ENCODE measurements around the gene ZSWIM3. TPM values are rescaled to one million over a fixed set of nuclear protein-coding genes. Genes with fewer than 3 reads are reported as not detected.

The ZSWIM3 gene
- total and polyA plus RNA-seq, 4 donors = 1.5 to 4.5 (median 2.1) TPM

DNA sequence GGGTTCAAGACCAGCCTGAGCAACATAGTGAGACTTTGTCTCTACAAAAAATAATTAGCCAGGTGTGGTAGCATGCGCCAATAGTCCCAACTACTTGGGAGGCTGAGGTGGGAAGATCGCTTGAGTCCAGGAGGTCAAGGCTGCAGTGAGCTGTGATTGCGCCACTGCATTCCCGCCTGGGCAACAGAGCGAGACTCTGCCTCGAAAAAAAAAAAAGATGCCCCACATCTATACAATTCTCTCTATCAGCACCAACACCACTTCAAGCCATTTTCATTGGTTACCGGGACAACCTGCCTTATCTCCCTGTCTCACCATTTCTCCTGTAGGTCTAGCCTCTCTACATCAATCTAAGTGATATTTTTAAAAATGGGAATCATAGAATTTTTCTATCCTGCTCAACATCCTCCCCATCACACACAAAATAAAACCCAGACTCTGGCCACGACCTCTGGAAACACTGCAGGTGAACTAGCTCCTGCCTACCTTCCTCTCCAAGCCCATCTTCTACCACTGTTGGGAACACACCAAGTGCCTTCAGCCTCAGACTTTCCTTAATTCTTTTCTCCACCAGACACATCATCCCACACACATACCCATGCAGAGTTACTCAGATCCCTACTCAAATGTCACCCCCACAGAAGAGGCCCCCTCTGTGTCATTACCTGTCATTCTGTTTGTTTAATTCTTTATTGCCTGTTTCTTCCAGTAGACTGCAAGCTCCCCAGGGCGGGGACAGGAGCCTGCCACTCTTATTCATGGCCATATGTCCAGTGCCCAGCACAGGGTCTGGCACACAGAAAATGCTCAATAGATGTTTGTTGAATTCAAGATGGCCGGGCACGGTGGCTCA is 64.1 kb downstream of the ZSWIM3 start:
- H3K27ac ChIP-seq (ENCODE audit: low read depth in 1 of 2, low read length in 2 of 2) = no peak overlapping the region

DNA sequence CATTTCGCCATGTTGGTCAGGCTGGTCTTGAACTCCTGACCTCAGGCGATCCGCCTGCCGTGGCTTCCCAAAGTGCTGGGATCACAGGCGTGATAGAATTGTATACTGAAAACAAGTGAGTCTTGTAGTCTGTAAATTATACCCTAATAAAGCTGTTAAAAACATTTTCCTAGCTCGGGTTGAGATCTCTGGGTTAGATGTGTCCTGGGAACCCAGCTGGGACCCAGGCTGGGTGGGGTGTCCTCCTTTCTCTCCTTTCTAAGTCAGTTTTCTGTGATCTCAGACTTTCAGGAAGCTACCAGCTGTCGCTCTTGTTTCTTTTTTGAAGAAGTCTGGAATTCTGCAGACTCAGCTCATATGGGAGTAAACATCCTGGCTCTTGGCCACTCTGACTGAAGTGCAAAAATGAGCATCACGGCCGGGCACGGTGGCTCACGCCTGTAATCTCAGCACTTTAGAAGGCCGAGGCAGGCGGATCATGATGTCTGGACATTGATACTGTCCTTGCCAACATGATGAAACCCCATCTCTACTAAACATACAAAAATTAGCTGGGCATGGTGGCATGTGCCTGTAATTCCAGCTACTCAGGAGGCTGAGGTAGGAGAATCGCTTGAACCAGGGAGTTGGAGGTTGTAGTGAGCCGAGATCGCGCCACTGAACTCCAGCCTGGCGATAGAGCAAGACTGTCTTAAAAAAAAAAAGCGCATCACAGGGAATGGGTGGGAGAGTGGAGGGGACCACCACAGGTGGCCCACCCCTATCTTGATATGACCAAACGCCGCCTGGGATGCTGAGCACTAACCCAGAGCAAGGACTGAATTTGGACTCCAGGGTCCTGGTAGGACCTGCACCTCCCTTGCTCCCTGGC is 67.2 kb downstream of the ZSWIM3 start:
- Histone ChIP-seq H3K9me3 (ENCODE audit: control insufficient read depth, low read length) (no peaks in the 10 kb centered on the region), H3K27ac (ENCODE audit: low read depth in 1 of 2, low read length in 2 of 2) (no peak overlapping the region), H3K4me3 (ENCODE audit: low read length in 2 of 2) (no peak overlapping the region), H3K4me1 (ENCODE audit: control insufficient read depth in 1 of 2, insufficient read depth in 2 of 2, low read length in 2 of 2) (no peaks in the 10 kb centered on the region), H3K27me3 (ENCODE audit: control insufficient read depth in 1 of 2, insufficient read depth in 2 of 2, low read length in 1 of 2) (no peaks in the 10 kb centered on the region), H3K36me3 (ENCODE audit: control insufficient read depth in 1 of 2, insufficient read depth in 2 of 2, low read length in 1 of 2) (no peaks in the 10 kb centered on the region)
- peak; percentile 52 for ATAC-seq (ENCODE audit: low FRiP score)
- WGBS, 2 donors = 35 to 39% methylated on average over 21 of the region's 21 CpGs
- intact Hi-C loops (cut with DNase I) = no loop called here
- DNase-seq = peak in 1 of 2 donors; percentile 73

More for the DNA sequence above, 64.1 kb downstream of the ZSWIM3 start:
- Histone ChIP-seq H3K36me3 (ENCODE audit: control insufficient read depth in 1 of 2, insufficient read depth in 2 of 2, low read length in 1 of 2) (no peaks in the 10 kb centered on the region), H3K4me3 (ENCODE audit: low read length in 2 of 2) (no peak overlapping the region), H3K4me1 (ENCODE audit: control insufficient read depth in 1 of 2, insufficient read depth in 2 of 2, low read length in 2 of 2) (no peaks in the 10 kb centered on the region), H3K9me3 (ENCODE audit: control insufficient read depth, low read length) (no peaks in the 10 kb centered on the region), H3K27me3 (ENCODE audit: control insufficient read depth in 1 of 2, insufficient read depth in 2 of 2, low read length in 1 of 2) (no peaks in the 10 kb centered on the region)
- WGBS, 2 donors = 86 to 87% methylated on average over 11 of the region's 11 CpGs
- DNase-seq = no peak
- intact Hi-C loops (cut with DNase I) = no loop called here
- no peak for ATAC-seq (ENCODE audit: low FRiP score)

DNA sequence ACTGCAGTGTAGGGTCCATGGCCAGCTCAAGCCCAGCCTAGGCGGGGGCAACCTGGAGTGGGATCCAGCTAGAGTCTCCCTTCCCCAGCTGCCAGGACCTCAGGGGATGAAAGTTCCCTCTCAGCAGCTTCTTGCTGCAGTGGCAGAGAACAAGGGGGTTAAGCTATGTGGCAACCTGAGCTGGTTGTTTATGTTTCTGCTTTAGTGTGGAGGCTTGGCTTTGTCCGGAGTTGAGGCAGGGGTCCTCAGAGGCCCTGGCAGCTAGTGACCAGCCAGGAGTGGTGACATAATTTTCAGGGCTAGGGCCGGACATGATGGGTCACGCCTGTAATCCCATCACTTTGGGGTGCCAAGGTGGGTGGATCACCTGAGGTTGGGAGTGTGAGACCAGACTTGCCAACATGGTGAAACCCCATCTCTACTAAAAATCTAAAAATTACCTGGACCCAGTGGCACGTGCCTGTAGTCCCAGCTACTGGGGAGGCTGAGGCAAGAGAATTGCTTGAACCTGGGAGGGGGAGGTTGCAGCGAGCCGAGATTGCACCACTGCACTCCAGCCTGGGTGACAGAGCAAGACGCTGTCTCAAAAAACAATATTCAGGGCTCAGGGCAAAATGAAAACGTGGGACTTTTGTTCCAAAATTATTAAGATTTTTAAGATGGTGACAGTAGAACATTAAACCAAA is 68.5 kb downstream of the ZSWIM3 start:
- Histone ChIP-seq H3K36me3 (ENCODE audit: control insufficient read depth in 1 of 2, insufficient read depth in 2 of 2, low read length in 1 of 2) (no peaks in the 10 kb centered on the region), H3K4me3 (ENCODE audit: low read length in 2 of 2) (no peak overlapping the region), H3K4me1 (ENCODE audit: control insufficient read depth in 1 of 2, insufficient read depth in 2 of 2, low read length in 2 of 2) (no peaks in the 10 kb centered on the region), H3K27me3 (ENCODE audit: control insufficient read depth in 1 of 2, insufficient read depth in 2 of 2, low read length in 1 of 2) (no peaks in the 10 kb centered on the region), H3K27ac (ENCODE audit: low read depth in 1 of 2, low read length in 2 of 2) (no peak overlapping the region), H3K9me3 (ENCODE audit: control insufficient read depth, low read length) (no peaks in the 10 kb centered on the region)
- ATAC-seq (ENCODE audit: low FRiP score) (no peak), DNase-seq (no peak)
- intact Hi-C loops (cut with DNase I) = no loop called here
- 51% methylated on average over 9 of the region's 9 CpGs for WGBS, 2 donors

DNA sequence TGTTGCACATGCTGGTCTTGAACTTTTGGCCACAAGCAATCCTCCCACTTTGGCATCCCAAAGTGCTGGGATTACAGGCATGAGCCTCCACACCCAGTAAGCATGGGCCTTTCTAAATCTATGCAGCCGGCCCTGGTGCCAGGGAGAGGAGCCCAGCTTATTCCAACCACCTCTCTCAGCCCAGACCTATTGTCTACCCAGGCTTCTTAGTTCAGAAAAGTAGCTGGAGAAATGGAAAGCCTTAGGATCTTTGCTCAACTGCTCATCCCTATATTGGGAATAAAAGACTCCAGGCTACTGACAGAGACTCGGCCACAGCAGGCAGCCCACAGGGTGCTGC is 69.3 kb downstream of the ZSWIM3 start:
- Histone ChIP-seq H3K27ac (ENCODE audit: low read depth in 1 of 2, low read length in 2 of 2) (no peak overlapping the region), H3K36me3 (ENCODE audit: control insufficient read depth in 1 of 2, insufficient read depth in 2 of 2, low read length in 1 of 2) (no peaks in the 10 kb centered on the region), H3K9me3 (ENCODE audit: control insufficient read depth, low read length) (no peaks in the 10 kb centered on the region), H3K4me1 (ENCODE audit: control insufficient read depth in 1 of 2, insufficient read depth in 2 of 2, low read length in 2 of 2) (no peaks in the 10 kb centered on the region), H3K27me3 (ENCODE audit: control insufficient read depth in 1 of 2, insufficient read depth in 2 of 2, low read length in 1 of 2) (no peaks in the 10 kb centered on the region), H3K4me3 (ENCODE audit: low read length in 2 of 2) (no peak overlapping the region)
- intact Hi-C loops (cut with DNase I) = no loop called here
- 77 to 83% methylated on average over 2 of the region's 2 CpGs for WGBS, 2 donors
- DNase-seq (no peak), ATAC-seq (ENCODE audit: low FRiP score) (no peak)

DNA sequence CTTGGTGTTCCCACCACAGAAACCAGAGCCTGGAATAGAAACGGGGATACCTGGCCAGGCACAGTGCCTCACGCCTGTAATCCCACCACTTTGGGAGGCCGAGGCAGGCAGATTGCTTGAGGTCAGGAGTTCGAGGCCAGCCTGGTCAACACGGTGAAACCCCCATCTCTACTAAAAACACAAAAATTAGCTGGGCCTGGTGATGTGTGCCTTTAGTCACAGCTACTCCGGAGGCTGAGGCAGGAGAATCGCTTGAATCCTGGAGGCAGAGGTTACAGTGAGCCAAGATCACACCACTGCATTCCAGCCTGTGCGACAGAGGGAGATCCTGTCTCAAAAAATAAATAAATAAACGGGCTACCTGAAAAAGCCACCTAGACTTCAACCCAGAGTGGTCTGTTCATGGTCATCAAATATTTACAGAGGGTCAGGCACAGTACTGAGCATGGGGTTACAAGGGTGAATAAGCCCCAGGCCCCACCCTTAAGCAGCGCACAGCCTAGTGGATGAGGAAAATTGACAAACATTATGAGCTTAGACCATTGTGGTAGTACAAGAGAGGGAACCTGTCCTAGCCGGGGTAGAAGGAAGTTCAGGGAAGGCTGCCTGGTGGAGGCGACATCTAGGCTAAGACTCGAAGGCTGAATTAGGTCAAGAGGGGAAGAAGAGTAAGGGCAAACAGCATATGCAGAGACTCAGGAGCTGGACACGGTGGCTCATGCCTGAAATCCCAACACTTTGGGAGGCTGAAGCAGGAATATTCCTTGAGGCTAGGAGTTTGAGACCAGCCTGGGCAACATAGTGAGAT is 69.9 kb downstream of the ZSWIM3 start:
- Histone ChIP-seq H3K36me3 (ENCODE audit: control insufficient read depth in 1 of 2, insufficient read depth in 2 of 2, low read length in 1 of 2) (no peaks in the 10 kb centered on the region), H3K9me3 (ENCODE audit: control insufficient read depth, low read length) (no peaks in the 10 kb centered on the region), H3K4me3 (ENCODE audit: low read length in 2 of 2) (no peak overlapping the region), H3K4me1 (ENCODE audit: control insufficient read depth in 1 of 2, insufficient read depth in 2 of 2, low read length in 2 of 2) (no peaks in the 10 kb centered on the region), H3K27me3 (ENCODE audit: control insufficient read depth in 1 of 2, insufficient read depth in 2 of 2, low read length in 1 of 2) (no peaks in the 10 kb centered on the region), H3K27ac (ENCODE audit: low read depth in 1 of 2, low read length in 2 of 2) (no peak overlapping the region)
- 81 to 83% methylated on average over 14 of the region's 14 CpGs for WGBS, 2 donors
- DNase-seq (no peak), ATAC-seq (ENCODE audit: low FRiP score) (no peak)
- intact Hi-C loops (cut with DNase I) = no loop called here

Other genes starting within 250 kb of the ZSWIM3 start
- not detected for gene WFDC10A, start 227.9 kb upstream of the ZSWIM3 start, total RNA-seq
- gene WFDC10A, start 227.9 kb upstream of the ZSWIM3 start, polyA plus RNA-seq = not detected
- gene WFDC9, start 226.3 kb upstream of the ZSWIM3 start, total RNA-seq = not detected
- not detected for gene WFDC9, start 226.3 kb upstream of the ZSWIM3 start, polyA plus RNA-seq
- not detected for gene WFDC11, start 187.4 kb upstream of the ZSWIM3 start, total RNA-seq
- not detected for gene WFDC11, start 187.4 kb upstream of the ZSWIM3 start, polyA plus RNA-seq
- gene WFDC13, start 155.6 kb upstream of the ZSWIM3 start, total RNA-seq = not detected
- not detected for gene WFDC13, start 155.6 kb upstream of the ZSWIM3 start, polyA plus RNA-seq
- gene WFDC10B, start 152.6 kb upstream of the ZSWIM3 start, total RNA-seq = not detected
- 1 to 10 TPM in 1 of 2 donors, not detected in 1; 1.7 TPM for gene WFDC10B, start 152.6 kb upstream of the ZSWIM3 start, polyA plus RNA-seq
- not detected for gene SPINT4, start 135.3 kb upstream of the ZSWIM3 start, total RNA-seq
- not detected for gene SPINT4, start 135.3 kb upstream of the ZSWIM3 start, polyA plus RNA-seq
- gene WFDC3, start 65.7 kb upstream of the ZSWIM3 start, total RNA-seq = 1 to 10 TPM; 1.6 to 3.6 TPM
- gene WFDC3, start 65.7 kb upstream of the ZSWIM3 start, polyA plus RNA-seq = 1 to 10 TPM in 1 of 2 donors, not detected in 1; 1.9 TPM
- 10 to 100 TPM; 25.8 to 27.8 TPM for gene DNTTIP1, start 65.7 kb upstream of the ZSWIM3 start, total RNA-seq
- gene DNTTIP1, start 65.7 kb upstream of the ZSWIM3 start, polyA plus RNA-seq = 10 to 100 TPM; 29.3 to 30.7 TPM
- gene UBE2C, start 45.0 kb upstream of the ZSWIM3 start, total RNA-seq = 1 to 10 TPM; 1.0 to 1.9 TPM
- gene UBE2C, start 45.0 kb upstream of the ZSWIM3 start, polyA plus RNA-seq = 1 to 10 TPM in 1 of 2 donors, not detected in 1; 5.0 TPM
- not detected for gene TNNC2, start 30.3 kb upstream of the ZSWIM3 start, total RNA-seq
- gene TNNC2, start 30.3 kb upstream of the ZSWIM3 start, polyA plus RNA-seq = 10 to 100 TPM in 1 of 2 donors, 1 to 10 TPM in 1; 1.9 to 26.3 TPM
- gene SNX21, start 23.8 kb upstream of the ZSWIM3 start, total RNA-seq = 10 to 100 TPM; 36.2 to 57.7 TPM
- 100 to 1,000 TPM in 1 of 2 donors, 10 to 100 TPM in 1; 14.9 to 117 TPM for gene SNX21, start 23.8 kb upstream of the ZSWIM3 start, polyA plus RNA-seq
- gene ACOT8, start 222 bp upstream of the ZSWIM3 start, total RNA-seq = 10 to 100 TPM; 11.2 to 15.8 TPM
- gene ACOT8, start 222 bp upstream of the ZSWIM3 start, polyA plus RNA-seq = 10 to 100 TPM; 24.3 to 32.5 TPM
- gene ZSWIM1, start 23.6 kb downstream of the ZSWIM3 start, total RNA-seq = 1 to 10 TPM; 5.3 to 8.2 TPM
- gene ZSWIM1, start 23.6 kb downstream of the ZSWIM3 start, polyA plus RNA-seq = 1 to 10 TPM; 2.9 to 3.4 TPM
- gene SPATA25, start 30.0 kb downstream of the ZSWIM3 start, total RNA-seq = 1 to 10 TPM; 2.9 to 8.6 TPM
- 1 to 10 TPM in 1 of 2 donors, not detected in 1; 2.3 TPM for gene SPATA25, start 30.0 kb downstream of the ZSWIM3 start, polyA plus RNA-seq
- 10 to 100 TPM in 1 of 2 donors, 1 to 10 TPM in 1; 9.9 to 32.9 TPM for gene NEURL2, start 33.6 kb downstream of the ZSWIM3 start, total RNA-seq
- 1 to 10 TPM; 2.0 to 7.0 TPM for gene NEURL2, start 33.6 kb downstream of the ZSWIM3 start, polyA plus RNA-seq
- 100 to 1,000 TPM in 1 of 2 donors, 10 to 100 TPM in 1; 83.4 to 140 TPM for gene CTSA, start 33.7 kb downstream of the ZSWIM3 start, total RNA-seq
- 100 to 1,000 TPM in 1 of 2 donors, 10 to 100 TPM in 1; 37.9 to 175 TPM for gene CTSA, start 33.7 kb downstream of the ZSWIM3 start, polyA plus RNA-seq
- 100 to 1,000 TPM; 113 to 445 TPM for gene PLTP, start 54.5 kb downstream of the ZSWIM3 start, total RNA-seq
- 100 to 1,000 TPM in 1 of 2 donors, 10 to 100 TPM in 1; 80.7 to 103 TPM for gene PLTP, start 54.5 kb downstream of the ZSWIM3 start, polyA plus RNA-seq
- gene PCIF1, start 77.1 kb downstream of the ZSWIM3 start, total RNA-seq = 10 to 100 TPM; 32.5 to 33.3 TPM
- 10 to 100 TPM; 15.5 to 43.4 TPM for gene PCIF1, start 77.1 kb downstream of the ZSWIM3 start, polyA plus RNA-seq
- 10 to 100 TPM; 18.4 to 22.7 TPM for gene ZNF335, start 114.6 kb downstream of the ZSWIM3 start, total RNA-seq
- 10 to 100 TPM in 1 of 2 donors, 1 to 10 TPM in 1; 2.8 to 31.4 TPM for gene ZNF335, start 114.6 kb downstream of the ZSWIM3 start, polyA plus RNA-seq
- 1 to 10 TPM; 5.1 to 6.0 TPM for gene MMP9, start 151.3 kb downstream of the ZSWIM3 start, total RNA-seq
- gene MMP9, start 151.3 kb downstream of the ZSWIM3 start, polyA plus RNA-seq = 1 to 10 TPM in 1 of 2 donors, under 1 TPM in 1; 0.15 to 3.1 TPM
- 1 to 10 TPM in 1 of 2 donors, under 1 TPM in 1; 0.94 to 2.4 TPM for gene SLC12A5, start 171.6 kb downstream of the ZSWIM3 start, total RNA-seq
- not detected for gene SLC12A5, start 171.6 kb downstream of the ZSWIM3 start, polyA plus RNA-seq
- 10 to 100 TPM; 18.6 to 23.7 TPM for gene NCOA5, start 232.3 kb downstream of the ZSWIM3 start, total RNA-seq
- 10 to 100 TPM in 1 of 2 donors, 1 to 10 TPM in 1; 8.5 to 10.4 TPM for gene NCOA5, start 232.3 kb downstream of the ZSWIM3 start, polyA plus RNA-seq